Stimulated activated naive CD8-positive, alpha-beta T cell treated with anti-CD3 and anti-CD28 coated beads, Interleukin-15, amount 100 ng/mL, for 72 hours (primary cell): ENCODE measurements around the gene SCAPER.
"Not testable (repeated sequence)": the region's sequence is repeated elsewhere in the genome, so short reads cannot be mapped to it uniquely, and the experiment has no call there.

Source experiments
- ATAC-seq: fragments of 150-1000 bp; cut with Tn5 transposase; 2 replicates; pipeline ENCODE4 v1.10.0; 2021; ENCODE audit warnings: mild to moderate bottlenecking, moderate library complexity
- DNase-seq, 2 donors: peaks; one replicate each; pipeline ENCODE4 v3.0.0; 2021 to 2022
- H3K27ac Mint-ChIP-seq, 2 donors: one replicate each; pipeline ENCODE4 v1.8.0; 2022; ENCODE audit warnings: mild to moderate bottlenecking in 2 of 2, mixed read lengths in 2 of 2, moderate library complexity in 2 of 2
- H3K27me3 Mint-ChIP-seq: one replicate; pipeline ENCODE4 v1.8.0; 2022; ENCODE audit warnings: mixed read lengths
- H3K4me1 Mint-ChIP-seq: one replicate; pipeline ENCODE4 v1.8.0; 2022; ENCODE audit warnings: mild to moderate bottlenecking, mixed read lengths
- H3K4me3 Mint-ChIP-seq, 2 donors: one replicate each; pipeline ENCODE4 v1.8.0; 2022; ENCODE audit warnings: mild to moderate bottlenecking in 2 of 2, mixed read lengths in 2 of 2, moderate library complexity in 1 of 2
- H3K9me3 Mint-ChIP-seq, 2 donors: one replicate each; pipeline ENCODE4 v1.8.0; 2022; ENCODE audit warnings: mixed read lengths in 2 of 2

Gene SCAPER

GRCh38 chr15:76718863-76719262, 186.3 kb downstream of the SCAPER start:
- ATAC-seq = no peak
- Mint-ChIP-seq H3K4me3 (no peak overlapping the region), H3K9me3 (peaks cover 23 to 27% of the 10 kb centered on the region in 2 donors), H3K27ac (no peak overlapping the region), H3K4me1 (no peaks in the 10 kb centered on the region), H3K27me3 (no peaks in the 10 kb centered on the region)
- no peak for DNase-seq

GRCh38 chr15:76714950-76715349, 190.2 kb downstream of the SCAPER start:
- H3K9me3 Mint-ChIP-seq = peaks cover 11 to 23% of the 10 kb centered on the region in 2 donors
- H3K4me1 Mint-ChIP-seq = no peaks in the 10 kb centered on the region
- no peaks in the 10 kb centered on the region for H3K27me3 Mint-ChIP-seq
- DNase-seq (no peak), ATAC-seq (no peak)
- H3K4me3 Mint-ChIP-seq = no peak overlapping the region
- peak overlapping the region in 1 of 2 donors; percentile 47 for H3K27ac Mint-ChIP-seq

- no peak for ATAC-seq
- no peak overlapping the region for H3K27ac Mint-ChIP-seq
- no peak overlapping the region for H3K4me3 Mint-ChIP-seq
These were observed 193.8 kb downstream of the SCAPER start for GRCh38 chr15:76711351-76711827.

DNA sequence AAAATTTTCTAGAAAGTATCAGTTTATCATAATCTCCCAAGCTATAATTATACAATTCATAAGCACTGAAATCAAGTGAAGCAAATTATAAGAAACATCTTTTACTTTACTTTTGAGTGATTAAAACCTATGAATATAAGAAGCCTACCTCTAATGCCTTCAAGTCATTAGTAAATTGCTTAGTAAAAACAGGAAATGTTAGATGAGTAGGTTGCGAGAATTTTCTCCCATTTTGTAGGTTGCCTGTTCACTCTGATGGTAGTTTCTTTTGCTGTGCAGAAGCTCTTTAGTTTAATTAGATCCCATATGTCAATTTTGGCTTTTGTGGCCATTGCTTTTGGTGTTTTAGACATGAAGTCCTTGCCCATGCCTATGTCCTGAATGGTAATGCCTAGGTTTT, 201.1 kb downstream of the SCAPER start:
- ATAC-seq, H3K9me3 Mint-ChIP-seq, H3K4me1 Mint-ChIP-seq, DNase-seq, H3K27ac Mint-ChIP-seq, H3K4me3 Mint-ChIP-seq, H3K27me3 Mint-ChIP-seq: not testable (repeated sequence)

More at GRCh38 chr15:76711351-76711827, 193.8 kb downstream of the SCAPER start:
- Mint-ChIP-seq H3K9me3 (peaks cover 3 to 5% of the 10 kb centered on the region in 2 donors), H3K27me3 (no peaks in the 10 kb centered on the region), H3K4me1 (no peaks in the 10 kb centered on the region)
- DNase-seq = no peak

GRCh38 chr15:76696840-76697239, 208.3 kb downstream of the SCAPER start:
- H3K9me3 Mint-ChIP-seq = no peaks in the 10 kb centered on the region
- peak overlapping the region in 1 of 2 donors; percentile 53 for H3K27ac Mint-ChIP-seq
- H3K4me3 Mint-ChIP-seq = no peak overlapping the region
- DNase-seq (no peak), ATAC-seq (no peak)
- H3K27me3 Mint-ChIP-seq = no peaks in the 10 kb centered on the region
- H3K4me1 Mint-ChIP-seq = no peaks in the 10 kb centered on the region

DNA sequence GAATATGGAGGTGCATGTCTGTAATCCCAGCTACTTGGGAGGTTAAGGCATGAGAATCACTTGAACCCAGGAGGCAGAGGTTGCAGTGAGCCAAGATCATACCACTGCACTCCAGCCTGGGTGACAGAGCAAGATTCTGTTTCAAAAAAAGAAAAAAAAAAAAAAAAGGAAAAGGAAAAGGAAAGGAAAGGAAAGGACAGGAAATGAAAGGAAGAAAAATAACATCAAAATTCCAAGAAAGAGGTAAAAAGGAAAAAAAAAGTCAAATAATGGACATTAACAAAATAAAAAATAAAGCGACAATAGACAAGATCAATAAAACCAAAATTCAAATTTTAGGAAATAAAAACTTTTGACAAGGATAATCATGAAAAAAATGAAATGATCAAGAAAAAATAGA, 212.6 kb downstream of the SCAPER start:
- peak overlapping the region in 1 of 2 donors; percentile 72 for H3K27ac Mint-ChIP-seq
- not testable (repeated sequence) for ATAC-seq, H3K4me3 Mint-ChIP-seq, H3K27me3 Mint-ChIP-seq, H3K9me3 Mint-ChIP-seq, H3K4me1 Mint-ChIP-seq, DNase-seq

DNA sequence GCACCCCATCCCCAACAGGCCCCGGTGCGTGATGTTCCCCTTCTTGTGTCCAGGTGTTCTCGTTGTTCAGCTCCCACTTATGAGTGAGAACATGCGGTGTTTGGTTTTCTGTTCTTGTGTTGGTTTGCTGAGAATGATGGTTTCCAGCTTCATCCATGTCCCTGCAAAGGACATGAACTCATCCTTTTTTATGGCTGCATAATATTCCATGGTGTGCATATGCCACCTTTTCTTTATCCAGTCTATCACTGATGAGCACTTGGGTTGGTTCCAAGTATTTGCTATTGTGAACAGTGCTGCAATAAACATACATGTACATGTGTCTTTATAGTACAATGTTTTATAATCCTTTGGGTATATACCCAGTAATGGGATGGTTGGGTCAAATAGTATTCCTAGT, 217.5 kb downstream of the SCAPER start:
- not testable (repeated sequence) for H3K9me3 Mint-ChIP-seq, DNase-seq, H3K4me3 Mint-ChIP-seq, ATAC-seq, H3K27ac Mint-ChIP-seq, H3K27me3 Mint-ChIP-seq, H3K4me1 Mint-ChIP-seq

DNA sequence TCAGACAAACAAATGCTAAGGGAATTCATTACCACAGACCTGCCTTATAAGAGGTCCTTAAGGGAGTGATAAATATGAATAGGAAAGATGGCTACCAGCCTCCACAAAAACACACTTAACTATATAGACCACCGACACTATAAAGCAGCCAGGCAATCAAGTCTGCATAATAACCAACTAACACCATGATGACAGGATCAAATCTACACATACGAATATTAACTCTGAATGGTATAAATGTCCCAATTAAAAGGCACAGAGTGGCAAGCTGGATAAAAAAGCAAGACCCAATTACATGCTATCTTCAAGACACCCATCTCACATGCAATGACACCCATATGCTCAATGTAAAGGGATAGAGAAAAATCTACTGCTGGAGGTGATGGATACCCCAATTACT, 221.1 kb downstream of the SCAPER start:
- no peak for DNase-seq
- ATAC-seq = no peak
- no peaks in the 10 kb centered on the region for H3K4me1 Mint-ChIP-seq
- no peak overlapping the region for H3K4me3 Mint-ChIP-seq
- peaks cover 5 to 9% of the 10 kb centered on the region in 2 donors for H3K9me3 Mint-ChIP-seq
- H3K27ac Mint-ChIP-seq = no peak overlapping the region
- no peaks in the 10 kb centered on the region for H3K27me3 Mint-ChIP-seq

GRCh38 chr15:76682833-76683232, 222.3 kb downstream of the SCAPER start:
- no peaks in the 10 kb centered on the region for H3K4me1 Mint-ChIP-seq
- peaks cover 0 to 4% of the 10 kb centered on the region in 2 donors for H3K9me3 Mint-ChIP-seq
- H3K27me3 Mint-ChIP-seq = no peaks in the 10 kb centered on the region
- H3K27ac Mint-ChIP-seq = no peak overlapping the region
- ATAC-seq (no peak), DNase-seq (no peak)
- H3K4me3 Mint-ChIP-seq = no peak overlapping the region

GRCh38 chr15:76682259-76682658, 222.9 kb downstream of the SCAPER start:
- Mint-ChIP-seq H3K27ac (no peak overlapping the region), H3K4me1 (no peaks in the 10 kb centered on the region), H3K4me3 (no peak overlapping the region), H3K27me3 (no peaks in the 10 kb centered on the region), H3K9me3 (no peaks in the 10 kb centered on the region)
- no peak for DNase-seq
- no peak for ATAC-seq

DNA sequence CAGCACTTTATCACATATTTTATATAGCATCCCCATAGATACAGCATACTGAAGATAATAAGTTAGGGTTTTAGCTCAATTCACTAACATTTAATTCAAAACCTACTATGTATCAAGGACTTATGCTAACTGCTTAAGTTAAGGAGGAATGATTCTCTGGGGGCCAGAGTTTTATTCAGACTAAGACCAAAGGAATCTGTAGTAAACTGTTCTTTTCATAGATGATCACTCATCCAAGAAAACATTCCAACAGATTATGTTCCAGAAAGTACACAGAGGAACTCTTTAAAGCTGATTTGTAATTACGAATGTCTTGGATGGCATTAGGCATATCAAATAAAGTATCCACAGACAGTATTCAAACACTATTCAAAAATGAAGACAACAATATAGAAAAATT, 226.4 kb downstream of the SCAPER start:
- H3K4me3 Mint-ChIP-seq = no peak overlapping the region
- DNase-seq (no peak), ATAC-seq (no peak)
- H3K27me3 Mint-ChIP-seq = no peaks in the 10 kb centered on the region
- no peaks in the 10 kb centered on the region for H3K4me1 Mint-ChIP-seq
- H3K27ac Mint-ChIP-seq = no peak overlapping the region
- no peaks in the 10 kb centered on the region for H3K9me3 Mint-ChIP-seq

- DNase-seq = no peak
- no peaks in the 10 kb centered on the region for H3K27me3 Mint-ChIP-seq
- H3K4me3 Mint-ChIP-seq = no peak overlapping the region
- H3K9me3 Mint-ChIP-seq = no peaks in the 10 kb centered on the region
- no peak overlapping the region for H3K27ac Mint-ChIP-seq
- H3K4me1 Mint-ChIP-seq = no peaks in the 10 kb centered on the region
- no peak for ATAC-seq
These were observed 230.3 kb downstream of the SCAPER start for GRCh38 chr15:76674883-76675282.

- ATAC-seq (no peak), DNase-seq (no peak)
- Mint-ChIP-seq H3K9me3 (no peaks in the 10 kb centered on the region), H3K4me1 (no peaks in the 10 kb centered on the region), H3K27me3 (no peaks in the 10 kb centered on the region), H3K27ac (no peak overlapping the region), H3K4me3 (no peak overlapping the region)
These were observed 235.5 kb downstream of the SCAPER start for GRCh38 chr15:76669521-76670207.

DNA sequence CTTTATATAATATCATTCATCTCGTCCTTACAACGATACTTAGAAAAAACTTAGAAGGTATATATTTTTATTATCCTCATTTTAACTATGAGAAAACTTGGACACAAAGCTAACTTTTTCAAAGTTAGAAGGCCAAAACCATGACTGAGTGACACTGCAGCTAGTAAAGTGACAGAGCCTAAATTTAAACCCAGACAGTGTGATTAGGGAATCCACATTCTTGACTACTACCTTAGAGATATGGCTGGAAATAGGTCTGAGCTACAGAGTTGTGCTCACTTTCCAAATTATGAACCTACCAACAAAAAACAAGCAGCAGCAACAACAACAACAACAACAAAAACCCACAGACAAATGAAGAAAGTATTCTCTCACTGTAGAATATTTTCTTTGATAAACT, 236.2 kb downstream of the SCAPER start:
- ATAC-seq = no peak
- Mint-ChIP-seq H3K27ac (no peak overlapping the region), H3K9me3 (no peaks in the 10 kb centered on the region), H3K4me3 (no peak overlapping the region), H3K4me1 (no peaks in the 10 kb centered on the region), H3K27me3 (no peaks in the 10 kb centered on the region)
- no peak for DNase-seq

DNA sequence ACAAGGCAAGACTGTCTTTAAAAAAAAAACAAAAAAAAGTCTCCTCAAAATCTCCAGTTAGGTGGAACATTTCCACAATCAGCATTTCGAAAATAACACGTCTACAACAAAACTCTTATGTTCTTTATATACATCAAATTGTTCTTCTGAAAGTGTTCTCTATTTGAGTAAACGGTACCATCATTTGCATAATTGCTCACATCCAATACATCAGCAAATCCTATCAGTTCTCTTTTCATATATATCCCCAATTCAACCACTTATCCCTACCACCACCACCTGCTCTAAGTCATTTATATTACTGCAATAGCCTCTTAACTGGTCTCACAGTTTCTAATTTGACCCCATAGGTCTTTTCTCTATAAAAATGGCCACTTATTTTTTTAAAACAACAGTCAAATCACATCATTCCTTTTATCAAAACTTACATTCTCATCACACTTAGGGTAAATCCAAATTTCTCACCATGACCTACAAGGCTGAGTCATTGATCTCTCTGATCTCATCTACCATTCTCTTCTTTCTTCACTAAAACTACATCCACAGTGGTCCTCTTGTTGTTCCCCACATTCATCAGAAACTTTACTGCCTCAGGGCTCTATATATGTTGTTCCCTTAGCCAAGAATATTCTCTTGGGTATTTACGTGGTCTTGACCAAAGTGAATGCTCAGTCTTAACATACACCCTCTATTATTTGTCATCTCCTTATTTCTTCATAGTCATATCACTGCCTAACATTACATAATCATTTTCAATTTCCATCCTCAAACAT, 237.0 kb downstream of the SCAPER start:
- Mint-ChIP-seq H3K9me3 (no peaks in the 10 kb centered on the region), H3K4me3 (no peak overlapping the region), H3K4me1 (no peaks in the 10 kb centered on the region), H3K27ac (no peak overlapping the region), H3K27me3 (no peaks in the 10 kb centered on the region)
- ATAC-seq (peak; percentile 43), DNase-seq (no peak)

- no peak for DNase-seq
- peaks cover 0 to 7% of the 10 kb centered on the region in 2 donors for H3K9me3 Mint-ChIP-seq
- no peaks in the 10 kb centered on the region for H3K27me3 Mint-ChIP-seq
- no peak overlapping the region for H3K27ac Mint-ChIP-seq
- no peak overlapping the region for H3K4me3 Mint-ChIP-seq
- H3K4me1 Mint-ChIP-seq = no peaks in the 10 kb centered on the region
- no peak for ATAC-seq
These were observed 240.2 kb downstream of the SCAPER start for GRCh38 chr15:76664895-76665294.
